HCT116 (cell line): ENCODE results near the gene CYP11A1. TPM values are rescaled to one million over a fixed set of nuclear protein-coding genes. Genes with fewer than 3 reads are reported as not detected.

Source experiments
- ATAC-seq: fragments of 200-7000 bp; cut with Tn5 transposase; 2 replicates; pipeline ENCODE4 v1.9.1; 2020; ENCODE audit warnings: mild to moderate bottlenecking, moderate library complexity
- BruUV-seq: library from RNA; stranded (reverse); fragments of 400-500 nt; replicated peaks from 2 replicates; lab custom pipeline; 2021; lab: Mats Ljungman, UMichigan
- CTCF ChIA-PET: fragments of 300-600 bp; sonication (Branson Sonifier 250); formaldehyde crosslinking; loops from one replicate; lab custom pipeline; 2021; ENCODE audit warnings: antibody characterized with exemption; lab: Charles Lee
- POLR2A ChIA-PET: fragments of 300-600, 350-600 bp; sonication (Branson Sonifier 250); formaldehyde crosslinking; loops from one replicate; lab custom pipeline; 2021; ENCODE audit warnings: antibody characterized with exemption; lab: Charles Lee
- RAD21 ChIA-PET, 2 experiments: fragments of 300-600 bp; sonication (Branson Sonifier 250); formaldehyde crosslinking; loops; one replicate each; lab custom pipeline; 2023; ENCODE audit warnings: low total read pairs in 2 of 2; ENCODE audit not compliant: uncharacterized antibody in 2 of 2, unreplicated experiment in 2 of 2, low non-redundant PET in 1 of 2; lab: Charles Lee
- DNase-seq: peaks from one replicate; pipeline ENCODE4 v3.0.0-alpha.2; 2010; ENCODE audit warnings: low read depth, low spot score
- H2AFZ ChIP-seq: fragments of 200-600 bp; shearing (Covaris generic), sonication (generic); 2 replicates; pipeline ENCODE4 v1.6.1; 2017; ENCODE audit warnings: low read depth, mixed run types, mixed read lengths, antibody characterized with exemption, low read length; ENCODE audit not compliant: poor library complexity, severe bottlenecking
- H3K27ac ChIP-seq: 2 replicates; pipeline ENCODE4 v1.5.1; 2012; ENCODE audit warnings: low read depth, low read length
- H3K27me3 ChIP-seq: fragments of 200-600 bp; sonication (generic); 2 replicates; pipeline ENCODE4 v1.6.1; 2016; ENCODE audit warnings: mixed run types, low read length, mixed read lengths; ENCODE audit not compliant: insufficient read depth
- H3K36me3 ChIP-seq, 2 experiments: fragments of 200-500 bp in 1 of 2; fragments of 200-600 bp in 1 of 2; sonication (Bioruptor generic) in 1 of 2; sonication (generic) in 1 of 2; 2 replicates each; pipeline versions ENCODE4 v1.5.1 to v1.6.1; 2014 to 2016; ENCODE audit warnings: low read length in 2 of 2, inconsistent platforms in 1 of 2, mixed read lengths in 1 of 2, mixed run types in 1 of 2; ENCODE audit not compliant: insufficient read depth in 2 of 2, control insufficient read depth in 1 of 2
- H3K4me1 ChIP-seq, 2 experiments: fragments of 200-600 bp in 1 of 2; sonication (generic) in 1 of 2; 2 replicates each; pipeline versions ENCODE4 v1.5.1 to v1.6.1; 2012 to 2017; ENCODE audit warnings: low read length in 2 of 2, inconsistent platforms in 1 of 2, mild to moderate bottlenecking in 1 of 2, mixed read lengths in 1 of 2, mixed run types in 1 of 2, moderate library complexity in 1 of 2; ENCODE audit not compliant: insufficient read depth in 2 of 2, control insufficient read depth in 1 of 2
- H3K4me2 ChIP-seq: fragments of 200-600 bp; sonication (generic); 2 replicates; pipeline ENCODE4 v1.6.1; 2017; ENCODE audit warnings: mixed run types, low read length, mixed read lengths
- H3K4me3 ChIP-seq, 2 experiments: fragments of 200-600 bp in 1 of 2; sonication (generic) in 1 of 2; replicated peaks in 1 of 2; 2 replicates each; pipeline ENCODE4 v1.5.1; 2011 to 2016; ENCODE audit warnings: low read length in 2 of 2, control low read depth in 1 of 2, low read depth in 1 of 2, mild to moderate bottlenecking in 1 of 2, mixed read lengths in 1 of 2, mixed run types in 1 of 2
- H3K79me2 ChIP-seq: fragments of 200-600 bp; sonication (generic); 2 replicates; pipeline ENCODE4 v1.6.1; 2017; ENCODE audit warnings: mild to moderate bottlenecking, mixed run types, low read length, moderate library complexity, mixed read lengths; ENCODE audit not compliant: insufficient read depth
- H3K9ac ChIP-seq: fragments of 200-600 bp; sonication (generic); 2 replicates; pipeline ENCODE4 v1.6.1; 2016; ENCODE audit warnings: low read length, mixed read lengths
- H3K9me2 ChIP-seq: fragments of 200-600 bp; sonication (generic), shearing (Covaris generic); 2 replicates; pipeline ENCODE4 v1.6.1; 2017; ENCODE audit warnings: mixed run types, mild to moderate bottlenecking, moderate library complexity; ENCODE audit not compliant: insufficient read depth
- H3K9me3 ChIP-seq, 2 experiments: fragments of 200-500 bp in 1 of 2; fragments of 200-600 bp in 1 of 2; sonication (Bioruptor generic) in 1 of 2; sonication (generic) in 1 of 2; 2 replicates each; pipeline ENCODE4 v1.6.1; 2014 to 2017; ENCODE audit warnings: low read length in 2 of 2, mixed read lengths in 2 of 2, inconsistent platforms in 1 of 2, low read depth in 1 of 2, mild to moderate bottlenecking in 1 of 2, mixed run types in 1 of 2, moderate library complexity in 1 of 2; ENCODE audit not compliant: control insufficient read depth in 1 of 2, insufficient read depth in 1 of 2
- H4K20me1 ChIP-seq: fragments of 200-600 bp; sonication (generic), shearing (Covaris generic); 2 replicates; pipeline ENCODE4 v1.6.1; 2017; ENCODE audit warnings: mixed run types, mild to moderate bottlenecking, moderate library complexity; ENCODE audit not compliant: insufficient read depth
- CEBPB ChIP-seq: IDR thresholded peaks from 2 replicates; pipeline ENCODE4 v1.6.1; 2012; ENCODE audit warnings: low read depth
- EGR1 ChIP-seq: IDR thresholded peaks from 2 replicates; pipeline ENCODE4 v1.6.1; 2012; ENCODE audit warnings: low read depth
- EZH2 ChIP-seq: fragments of 200-600 bp; sonication (generic); IDR thresholded peaks from 2 replicates; pipeline ENCODE4 v1.6.1; 2017; ENCODE audit warnings: antibody characterized with exemption, mixed run types
- FOSL1 ChIP-seq: IDR thresholded peaks from 2 replicates; pipeline ENCODE4 v1.6.1; 2012; ENCODE audit warnings: low read depth
- POLR2A ChIP-seq: IDR thresholded peaks from 2 replicates; pipeline ENCODE4 v1.7.0; 2011; ENCODE audit warnings: borderline replicate concordance; ENCODE audit not compliant: insufficient read depth, insufficient read length; ENCODE audit errors: extremely low read depth
- RAD21 ChIP-seq: IDR thresholded peaks from 2 replicates; pipeline ENCODE4 v1.6.1; 2012; ENCODE audit warnings: low read depth, mild to moderate bottlenecking
- SP1 ChIP-seq: IDR thresholded peaks from 2 replicates; pipeline ENCODE4 v1.6.1; 2012; ENCODE audit warnings: low read depth
- SRF ChIP-seq: IDR thresholded peaks from 2 replicates; pipeline ENCODE4 v1.6.1; 2012; ENCODE audit warnings: low read depth
- YY1 ChIP-seq: IDR thresholded peaks from 2 replicates; pipeline ENCODE4 v1.6.1; 2011; ENCODE audit warnings: low read length, low read depth, moderate library complexity, mild to moderate bottlenecking; ENCODE audit not compliant: insufficient replicate concordance; ENCODE audit errors: extremely low read depth
- ZNF274 ChIP-seq: fragments of 200-500 bp; sonication (Bioruptor generic); IDR thresholded peaks from 2 replicates; pipeline ENCODE4 v1.6.1; 2014; ENCODE audit warnings: mild to moderate bottlenecking, low read depth, low read length, inconsistent platforms
- intact Hi-C: fragments of 100-400 bp; cut with micrococcal nuclease; formaldehyde crosslinking; loops from 2 replicates; pipeline ENCODE4 v1.10.0; 2022
- total RNA-seq: library from RNA; stranded (reverse); gene quantifications from one replicate; pipeline ENCODE4 v1.2.1, GENCODE V29; 2021; ENCODE audit not compliant: unreplicated experiment
- TF ChIP-seq, protein P1 (sequence below): IDR thresholded peaks from 2 replicates; pipeline ENCODE4 v1.6.1; 2012
- TF ChIP-seq, protein P2 (sequence below): IDR thresholded peaks from 2 replicates; pipeline ENCODE4 v1.6.1; 2012

The CYP11A1 gene
- total RNA-seq, 1 experiment from 2014 or later = 0.57 TPM

DNA sequence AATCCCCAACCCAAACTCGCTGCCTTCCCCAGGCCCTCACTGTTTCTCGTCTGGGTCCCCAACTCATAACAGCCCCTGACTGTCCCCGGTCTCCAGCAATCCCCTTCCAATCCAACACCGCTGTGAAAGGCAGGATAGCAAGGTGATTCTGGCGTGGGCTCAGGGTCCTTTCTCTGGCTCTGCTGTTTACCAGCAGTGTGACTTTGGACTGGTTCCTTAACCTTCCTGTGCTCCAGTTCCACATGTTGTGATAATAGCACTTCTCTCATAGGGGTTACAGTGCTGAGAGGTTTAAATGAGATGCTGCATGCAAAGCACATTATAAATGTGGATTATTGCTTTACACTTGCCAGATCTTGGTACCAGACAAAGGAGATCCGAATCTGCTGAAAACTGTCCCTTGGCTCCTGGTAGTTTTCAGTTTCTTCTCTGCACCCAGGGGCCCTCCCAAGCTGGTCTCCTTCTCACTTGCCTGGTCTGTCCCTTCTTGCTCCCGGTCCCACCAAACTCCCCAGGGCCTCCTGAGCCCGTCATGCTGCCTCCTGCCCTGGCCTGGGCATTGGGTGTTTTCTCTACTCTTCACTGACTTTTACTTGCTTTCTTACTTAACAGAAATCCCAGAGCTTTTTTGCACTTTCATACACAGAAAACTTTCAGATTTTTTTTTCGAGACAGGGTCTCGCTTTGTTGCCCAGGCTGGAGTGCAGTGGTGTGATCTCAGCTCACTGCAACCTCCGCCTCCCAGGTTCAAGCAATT, 26.8 kb upstream of the CYP11A1 start:
- intact Hi-C loops = no loop called here
- ATAC-seq = no peak
- H4K20me1 ChIP-seq = no peaks in the 10 kb centered on the region
- H3K9ac ChIP-seq = peak overlapping the region; percentile 66
- H3K4me1 ChIP-seq = peaks cover 45 to 94% of the 10 kb centered on the region in 2 experiments
- no peaks in the 10 kb centered on the region for H3K9me3 ChIP-seq
- no peak overlapping the region for H3K4me3 ChIP-seq
- H3K4me2 ChIP-seq = peak overlapping the region; percentile 75
- ChIA-PET RAD21 (no interaction called here), POLR2A (interaction anchor here (1.0 to 3.6 kb wide), 2 partner anchors 9 to 13 kb away, joined by 3 to 24 read pairs; no protein-coding TSS in a partner anchor), CTCF (no interaction called here)
- H2AFZ ChIP-seq = no peak overlapping the region
- no TSS peak for BruUV-seq
- TF ChIP-seq, protein P1, sequence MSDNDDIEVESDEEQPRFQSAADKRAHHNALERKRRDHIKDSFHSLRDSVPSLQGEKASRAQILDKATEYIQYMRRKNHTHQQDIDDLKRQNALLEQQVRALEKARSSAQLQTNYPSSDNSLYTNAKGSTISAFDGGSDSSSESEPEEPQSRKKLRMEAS = no peak
- TF ChIP-seq CEBPB (no peak), RAD21 (no peak), ZNF274 (no peak), YY1 (no peak), EZH2 (no peak), SRF (no peak), POLR2A (no peak)
- TF ChIP-seq, protein P2, sequence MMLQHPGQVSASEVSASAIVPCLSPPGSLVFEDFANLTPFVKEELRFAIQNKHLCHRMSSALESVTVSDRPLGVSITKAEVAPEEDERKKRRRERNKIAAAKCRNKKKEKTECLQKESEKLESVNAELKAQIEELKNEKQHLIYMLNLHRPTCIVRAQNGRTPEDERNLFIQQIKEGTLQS = no peak
- DNase-seq = no peak
- no peaks in the 10 kb centered on the region for H3K9me2 ChIP-seq
- H3K36me3 ChIP-seq = no peaks in the 10 kb centered on the region
- no peaks in the 10 kb centered on the region for H3K27me3 ChIP-seq
- no peak overlapping the region for H3K27ac ChIP-seq
- no peaks in the 10 kb centered on the region for H3K79me2 ChIP-seq

DNA sequence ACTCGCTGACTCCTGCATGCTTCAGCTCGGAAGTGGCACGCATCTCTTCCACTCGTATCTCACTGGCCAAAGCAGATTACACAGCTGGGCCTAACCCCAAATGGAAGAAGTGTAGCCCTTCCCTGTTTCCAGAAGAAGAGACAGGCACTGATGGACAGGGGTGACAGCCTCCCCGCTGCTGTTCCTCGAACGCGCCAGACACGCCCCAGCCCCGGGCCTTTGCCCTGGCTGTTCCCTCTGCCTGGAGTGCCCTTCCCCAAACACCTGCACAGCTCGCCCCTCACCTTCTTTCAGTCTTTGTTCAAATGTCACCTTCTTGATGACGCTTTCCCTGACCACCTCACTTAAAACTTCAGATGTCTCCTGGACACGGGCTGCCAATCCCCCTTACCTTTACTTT, 26.0 kb upstream of the CYP11A1 start:
- Histone ChIP-seq H3K9me2 (no peaks in the 10 kb centered on the region), H3K4me1 (peaks cover 38 to 94% of the 10 kb centered on the region in 2 experiments), H4K20me1 (no peaks in the 10 kb centered on the region), H3K27ac (no peak overlapping the region), H3K79me2 (no peaks in the 10 kb centered on the region), H3K4me3 (no peak overlapping the region), H3K4me2 (no peak overlapping the region), H3K9ac (no peak overlapping the region), H3K27me3 (no peaks in the 10 kb centered on the region), H2AFZ (no peak overlapping the region), H3K36me3 (no peaks in the 10 kb centered on the region), H3K9me3 (no peaks in the 10 kb centered on the region)
- DNase-seq = no peak
- TF ChIP-seq EGR1 (no peak), CEBPB (no peak), SP1 (no peak), FOSL1 (no peak)
- ChIA-PET POLR2A (no interaction called here), RAD21 (no interaction called here), CTCF (no interaction called here)
- intact Hi-C loops = no loop called here
- BruUV-seq = no TSS peak
- no peak for ATAC-seq
